Stimulated activated CD8-positive, alpha-beta memory T cell treated with anti-CD3 and anti-CD28 coated beads, Interleukin-4, amount 100 ng/mL, for 24 hours (primary cell): Measurements from ENCODE around the gene HPCAL4.

ENCODE experiments used
- DNase-seq: peaks from one replicate; pipeline ENCODE4 v3.0.0-alpha.2; 2020; ENCODE audit warnings: low read depth

HPCAL4 gene

DNA sequence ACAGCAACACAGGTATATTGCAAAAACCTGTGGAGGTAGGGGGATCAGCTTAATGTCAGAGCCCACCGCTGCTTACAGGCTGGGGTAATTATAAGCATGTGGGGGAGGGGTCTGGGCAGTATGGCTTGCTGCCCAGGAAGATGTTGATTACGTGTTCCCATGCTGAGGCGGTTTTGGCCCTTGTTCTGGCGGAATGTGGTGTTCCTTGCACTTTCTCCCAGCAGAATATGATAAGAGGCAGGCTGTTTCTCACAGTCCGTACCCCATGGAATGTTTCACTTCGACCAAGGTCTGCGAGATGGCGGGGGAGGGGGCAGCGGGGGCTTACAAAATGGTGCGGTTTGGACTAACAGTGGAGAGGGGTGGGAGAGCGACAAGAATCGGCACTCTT, 9.8 kb upstream of the HPCAL4 start:
- no peak for DNase-seq

DNA sequence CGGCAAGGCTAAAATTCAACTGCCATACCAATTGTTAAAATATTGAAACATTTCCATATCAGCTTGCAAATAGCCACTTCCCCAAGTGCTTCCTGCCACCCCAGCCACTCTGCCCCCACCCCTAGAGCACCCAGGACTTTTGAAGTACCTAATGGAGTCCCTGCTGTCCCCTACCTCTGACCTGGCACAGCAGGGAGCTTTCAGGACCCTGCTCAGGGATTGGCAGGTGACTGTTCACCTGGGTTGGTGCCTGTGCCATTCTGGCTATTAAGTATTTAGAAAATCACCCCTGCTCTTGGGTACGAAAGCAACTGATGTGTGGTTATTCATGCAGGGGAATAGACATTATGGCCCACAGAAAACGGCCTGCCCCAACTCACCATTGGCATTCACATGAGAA, 9.1 kb upstream of the HPCAL4 start:
- DNase-seq, result no peak

DNA sequence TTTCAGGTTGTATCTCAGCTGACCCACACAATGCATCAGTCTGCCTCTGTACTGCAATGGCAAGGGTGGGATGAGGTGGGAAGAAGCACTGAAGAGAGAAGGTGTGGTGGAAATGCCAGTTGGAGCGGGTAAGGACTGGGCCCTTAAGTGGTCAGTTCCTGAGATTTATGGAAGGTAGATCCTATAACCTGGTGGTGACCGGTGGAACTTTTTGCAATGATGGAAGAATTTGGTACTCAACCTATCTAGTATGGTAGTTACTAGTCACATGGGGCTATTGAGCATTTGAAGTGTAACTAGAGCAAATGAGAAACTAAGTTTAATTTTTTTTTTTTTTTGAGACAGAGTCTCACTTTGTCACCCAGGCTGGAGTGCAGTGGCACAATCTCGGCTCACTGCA, 8.2 kb upstream of the HPCAL4 start:
- DNase-seq, result no peak

DNA sequence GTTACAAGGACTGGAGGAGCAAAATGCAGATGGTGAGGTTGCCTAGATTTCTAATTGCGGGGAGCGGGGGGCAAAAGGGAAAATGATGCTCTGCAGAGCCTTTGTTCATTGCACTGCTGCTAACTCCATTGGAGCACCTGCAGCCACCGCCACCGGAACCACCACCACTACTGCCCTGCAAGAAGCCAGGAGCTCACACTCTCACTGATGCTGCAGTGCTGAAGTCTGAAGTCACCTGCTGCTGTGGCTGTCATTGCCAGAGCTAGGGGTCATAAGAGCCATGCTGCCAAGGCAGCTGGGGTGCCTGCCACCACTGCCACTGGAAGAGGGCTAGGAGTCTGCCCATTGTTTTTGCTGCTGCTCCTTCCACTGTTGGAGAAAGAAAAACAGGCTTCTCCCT, 7.3 kb upstream of the HPCAL4 start:
- no peak for DNase-seq

DNA sequence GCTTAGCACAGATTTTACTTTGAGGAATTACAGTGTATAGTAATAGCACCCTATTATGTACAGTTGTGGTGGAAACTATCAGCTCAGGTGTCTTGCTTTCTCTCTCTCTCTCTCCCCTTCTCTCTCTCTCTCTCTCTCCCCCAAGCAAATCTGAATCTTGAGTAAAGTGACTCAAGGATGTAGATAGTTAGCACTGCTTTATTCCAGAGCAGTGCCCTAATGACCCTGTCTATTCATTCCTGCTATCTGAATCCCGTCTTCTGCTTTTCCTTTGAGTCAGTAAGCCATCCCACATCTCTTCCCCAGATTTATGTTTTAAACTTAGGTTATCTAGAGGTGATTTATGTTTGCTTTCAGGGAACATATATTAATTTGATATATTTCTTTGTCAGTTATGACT, 5.2 kb upstream of the HPCAL4 start:
- DNase-seq, result no peak

DNA sequence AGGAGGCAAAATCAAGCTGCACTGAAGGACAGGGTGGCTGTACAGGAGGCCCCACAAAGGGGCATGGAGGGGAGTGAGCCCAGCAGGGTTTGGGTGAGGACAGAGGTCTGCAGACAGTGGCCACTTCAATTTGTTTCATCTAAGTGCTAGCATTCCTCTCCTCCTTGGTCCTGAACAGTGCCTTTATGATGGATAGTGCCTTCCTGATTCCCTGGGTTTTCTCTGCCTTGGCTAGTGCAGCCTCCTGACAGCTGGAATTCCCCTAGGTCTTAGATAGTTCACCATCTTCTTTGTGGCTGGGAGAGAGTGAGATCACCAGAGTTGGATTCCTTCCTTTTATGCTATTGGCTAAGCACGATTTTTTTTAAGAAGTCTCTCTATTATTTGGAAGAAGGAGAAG, 3.8 kb upstream of the HPCAL4 start:
- no peak for DNase-seq

DNA sequence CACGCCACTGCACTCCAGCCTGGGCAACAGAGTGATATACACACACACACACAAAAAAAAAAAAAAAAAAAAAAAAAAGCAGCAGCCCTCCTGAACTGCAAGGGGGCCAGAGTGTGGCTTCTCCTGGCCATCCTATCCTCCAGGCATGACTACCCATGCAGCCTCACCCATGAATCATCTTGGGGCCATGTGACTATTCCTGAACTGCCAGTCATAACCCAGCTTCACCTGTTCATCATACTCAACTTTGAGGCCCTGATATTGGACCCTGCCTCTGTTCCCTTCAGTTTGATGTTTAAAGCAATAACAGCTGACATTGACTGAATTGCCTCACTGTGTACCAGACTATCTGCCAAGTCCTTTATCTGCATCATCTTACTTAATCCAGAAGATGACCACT, 2.8 kb upstream of the HPCAL4 start:
- no peak for DNase-seq

DNA sequence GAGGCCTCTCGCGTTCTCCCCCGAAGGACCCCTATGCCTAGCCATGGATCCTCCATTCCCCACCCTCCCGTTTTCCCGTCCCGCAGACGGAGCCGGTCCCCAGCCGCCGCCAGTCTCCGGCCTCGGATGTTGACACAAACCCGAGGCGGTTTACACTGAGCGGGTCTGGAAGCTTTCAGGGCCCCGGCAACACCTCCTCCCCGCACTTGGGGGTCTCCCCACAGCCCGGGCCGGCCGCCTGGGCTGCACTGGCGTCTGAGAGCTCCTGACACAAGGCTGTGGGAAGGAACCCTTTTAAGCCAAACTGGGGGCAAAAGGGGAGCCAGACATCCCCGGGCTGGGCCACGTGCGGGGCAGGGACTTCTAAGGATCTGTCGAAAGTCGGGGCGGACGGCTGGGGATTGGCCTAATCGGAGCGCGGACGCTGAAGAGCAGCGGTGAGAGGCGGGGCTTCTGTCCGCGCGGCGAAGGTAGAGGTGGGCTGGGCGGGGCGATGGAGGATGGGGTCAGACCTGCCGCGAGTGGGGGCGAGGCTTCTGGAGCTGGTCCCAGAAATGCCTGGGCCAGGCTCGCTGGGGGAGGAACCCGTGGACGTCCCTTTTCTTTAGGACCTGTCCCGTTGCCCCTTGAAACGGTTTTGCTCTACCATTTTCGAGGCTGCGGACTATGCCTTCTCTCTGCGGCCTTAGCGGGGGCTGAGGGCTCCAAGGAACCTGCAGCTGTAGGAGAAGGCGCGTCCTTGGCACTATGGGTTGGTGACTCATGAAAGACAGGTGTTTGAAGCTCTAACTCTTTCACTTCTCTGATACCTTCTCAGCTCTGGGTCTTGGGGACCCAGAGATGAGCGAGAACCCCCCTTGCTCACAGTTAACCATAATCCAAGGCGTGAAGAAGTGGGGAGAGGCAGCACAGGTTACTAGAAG, 1.2 kb upstream of the HPCAL4 start:
- no peak for DNase-seq

DNA sequence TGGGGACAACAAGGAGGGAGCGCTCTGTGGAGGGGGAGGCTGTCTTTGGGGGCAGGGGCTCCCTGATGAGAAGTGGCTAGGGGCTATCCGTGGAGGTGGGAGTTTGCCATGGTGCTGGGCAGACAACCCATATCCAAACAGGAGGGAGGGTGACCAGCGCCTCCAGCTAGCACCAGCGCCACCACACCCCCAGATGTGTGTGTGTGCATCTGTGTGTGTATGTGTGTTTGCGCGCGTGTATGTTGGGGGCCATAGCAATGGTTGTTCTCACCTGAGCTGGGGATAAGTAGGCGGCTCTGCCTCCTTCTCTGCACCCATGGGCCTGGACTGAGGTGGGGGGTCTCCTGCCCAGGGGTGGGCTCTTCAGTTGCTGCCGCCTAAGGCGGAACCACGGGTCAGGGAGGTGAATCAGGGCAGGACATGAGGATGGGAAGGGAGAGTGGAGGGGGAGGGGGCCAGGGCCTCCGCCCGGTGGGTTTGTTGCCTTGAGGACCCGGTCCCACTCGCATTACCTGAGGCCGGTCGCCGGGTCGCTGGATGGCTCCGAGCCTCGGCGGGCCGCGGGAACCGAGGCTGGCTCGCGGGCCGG, 345 bp downstream of the HPCAL4 start:
- DNase-seq, result no peak

DNA sequence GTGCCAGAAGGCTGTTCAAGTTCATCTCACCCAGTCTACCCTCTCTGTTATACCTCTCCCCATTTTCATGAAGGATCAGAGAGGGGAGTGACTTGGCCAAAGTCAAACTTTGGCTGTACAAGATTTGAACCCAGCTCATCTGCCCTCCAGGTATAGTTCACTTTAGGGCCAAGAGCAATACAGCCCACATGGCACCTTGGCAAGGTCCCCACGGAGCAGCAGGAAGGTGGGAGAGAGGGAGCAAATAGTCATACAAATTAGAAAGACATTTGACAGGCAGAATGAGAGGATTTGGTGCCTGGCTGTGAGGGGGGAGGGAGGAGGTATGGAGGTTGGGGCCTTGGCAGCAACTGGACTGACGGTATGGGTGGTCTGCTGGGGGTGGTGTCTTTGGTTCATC, 1.0 kb downstream of the HPCAL4 start:
- DNase-seq, result no peak

DNA sequence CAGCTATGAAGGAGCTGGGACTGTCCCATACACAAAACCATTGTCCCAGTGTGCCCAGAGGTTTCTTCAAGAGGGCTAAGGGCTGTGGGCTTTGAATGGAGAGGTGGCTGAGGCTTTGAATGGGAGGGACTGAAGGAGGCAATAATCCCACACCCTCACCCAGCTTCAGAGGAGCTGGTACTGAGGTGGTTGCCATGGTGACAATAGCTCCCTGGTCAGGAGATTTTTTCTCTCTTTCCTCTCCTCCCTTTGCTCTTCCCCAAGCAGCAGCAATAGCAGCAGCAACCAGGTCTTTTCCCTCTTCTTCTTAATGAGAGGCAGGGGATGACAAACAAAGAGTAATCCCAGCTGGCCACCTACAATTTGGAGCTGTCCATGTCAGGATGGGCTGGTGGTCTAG, 1.6 kb downstream of the HPCAL4 start:
- no peak for DNase-seq

DNA sequence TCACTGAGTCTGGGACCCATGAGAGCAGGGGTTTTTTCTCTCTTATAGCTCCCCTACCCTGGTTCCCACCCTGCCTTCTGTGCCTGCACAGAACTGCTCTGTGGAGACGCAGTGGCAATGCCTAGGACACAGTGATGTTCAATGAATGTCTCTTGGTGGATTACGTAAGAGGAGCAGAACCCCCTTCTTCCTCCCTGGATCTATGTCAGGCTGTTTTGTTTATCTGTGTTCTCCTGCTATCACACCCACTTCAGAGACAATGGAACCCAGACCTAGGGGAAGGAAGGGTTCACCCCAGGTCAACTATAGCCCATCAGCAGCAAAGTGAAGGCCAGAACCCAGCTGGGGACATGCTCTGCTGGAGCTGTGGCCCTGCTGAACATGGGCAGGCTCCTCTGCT, 2.0 kb downstream of the HPCAL4 start:
- no peak for DNase-seq

DNA sequence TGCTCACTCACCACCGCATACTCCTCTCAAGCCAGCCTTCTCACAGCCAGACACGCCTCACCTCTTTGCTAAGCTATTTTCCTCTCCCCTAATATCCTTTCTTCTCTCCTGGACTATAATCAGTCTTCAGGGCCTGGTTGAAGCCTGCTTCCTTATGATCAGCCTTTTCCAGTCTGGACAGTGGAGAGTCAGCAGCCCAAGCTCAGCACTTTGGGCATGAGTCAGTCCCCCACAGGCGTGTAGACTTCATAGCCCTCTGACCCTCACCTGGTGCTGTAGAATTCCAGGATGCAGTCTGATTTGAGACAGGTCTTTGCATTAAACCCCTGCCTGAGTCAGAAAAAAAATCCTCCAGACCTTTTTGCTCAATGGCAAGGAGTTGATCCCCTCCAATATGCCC, 2.5 kb downstream of the HPCAL4 start:
- DNase-seq, result no peak

DNA sequence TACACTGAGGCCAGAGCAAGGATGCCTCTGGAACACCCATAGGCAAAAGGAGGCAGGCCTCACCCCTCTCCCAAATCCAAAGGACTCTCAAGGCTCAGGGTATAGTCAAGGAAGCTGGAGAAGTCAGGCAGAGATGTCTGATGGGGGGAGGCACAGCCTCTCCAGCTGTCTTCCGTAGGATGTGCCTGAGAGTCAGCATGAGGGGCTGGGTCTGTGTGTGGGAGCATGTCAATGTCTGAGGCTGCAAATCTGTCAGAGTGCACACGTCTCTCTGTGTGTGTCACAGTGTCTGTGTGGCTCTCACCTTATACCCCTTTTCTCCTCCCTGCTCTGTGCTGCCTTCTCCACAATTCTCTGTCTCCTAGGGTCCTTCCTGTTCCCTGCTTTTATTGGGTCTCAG, 4.0 kb downstream of the HPCAL4 start:
- no peak for DNase-seq

DNA sequence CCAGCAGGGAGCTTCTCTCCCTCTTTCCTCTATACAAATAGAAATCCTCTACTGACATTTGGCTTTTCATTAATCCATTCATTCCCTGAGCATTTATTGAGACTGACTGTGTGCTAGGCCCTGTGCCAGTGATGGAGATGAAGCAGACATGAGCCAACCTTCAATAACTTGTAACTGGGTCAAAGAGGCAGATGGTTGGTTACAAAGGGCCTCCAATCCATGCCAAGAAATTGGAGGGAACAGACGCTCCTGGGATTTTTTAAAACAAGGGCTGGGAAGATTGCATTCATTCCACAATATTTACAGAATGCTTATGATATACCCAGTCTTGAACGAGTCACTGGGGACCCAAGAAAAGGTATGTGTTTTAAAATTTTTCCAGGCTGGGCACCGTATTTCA, 6.2 kb downstream of the HPCAL4 start:
- DNase-seq, result no peak

DNA sequence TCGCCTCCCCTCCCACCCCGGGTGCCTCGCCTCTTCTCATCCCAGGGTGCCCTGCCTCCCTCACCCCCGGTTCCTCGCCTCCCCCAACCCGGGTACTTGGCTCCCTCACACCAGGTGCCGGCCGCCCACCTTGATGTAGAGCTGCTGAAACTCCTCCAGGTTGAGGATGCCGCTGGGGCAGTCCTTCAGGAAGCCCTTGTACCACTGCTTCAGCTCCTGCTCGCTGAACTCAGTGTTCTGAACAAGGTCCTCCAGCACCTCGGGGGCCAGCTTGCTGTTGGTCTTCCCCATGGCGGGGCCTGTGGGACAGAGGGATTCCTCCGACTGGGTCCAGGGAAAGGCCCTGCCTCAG, 6.9 kb downstream of the HPCAL4 start:
- no peak for DNase-seq

DNA sequence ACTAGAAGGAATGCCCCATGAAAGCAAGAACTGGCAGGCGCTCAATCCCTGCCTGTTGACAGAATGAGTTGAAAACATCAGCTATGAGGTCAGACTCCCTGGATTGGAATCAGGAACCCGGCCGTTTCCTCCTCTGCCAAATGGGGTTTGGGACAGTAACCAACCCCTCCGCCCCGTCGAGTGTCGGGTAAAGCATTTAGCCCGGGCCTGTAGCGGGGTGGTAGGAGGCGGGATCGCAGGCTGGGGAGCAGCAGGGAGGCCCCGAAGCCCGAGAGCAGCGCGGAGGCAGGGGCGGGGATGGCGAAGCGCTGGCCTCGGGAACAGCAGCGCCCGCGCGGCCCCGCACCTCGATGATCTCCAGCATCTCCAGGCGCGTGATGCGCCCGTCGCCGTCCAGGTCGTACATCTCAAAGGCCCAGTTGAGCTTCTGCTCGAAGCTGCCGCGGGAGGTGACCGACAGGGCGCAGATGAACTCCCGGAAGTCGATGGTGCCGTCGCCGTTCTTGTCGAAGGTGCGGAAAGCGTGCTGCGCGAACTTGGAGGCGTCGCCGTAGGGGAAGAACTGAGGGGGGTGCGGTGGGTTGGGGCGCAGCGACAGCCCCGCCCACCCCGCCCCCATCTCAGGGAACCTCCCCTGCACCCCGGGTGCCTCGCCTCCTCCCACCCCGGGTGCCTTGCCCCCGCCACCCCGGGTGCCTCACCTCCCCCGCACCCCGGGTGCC, 7.5 kb downstream of the HPCAL4 start:
- no peak for DNase-seq

DNA sequence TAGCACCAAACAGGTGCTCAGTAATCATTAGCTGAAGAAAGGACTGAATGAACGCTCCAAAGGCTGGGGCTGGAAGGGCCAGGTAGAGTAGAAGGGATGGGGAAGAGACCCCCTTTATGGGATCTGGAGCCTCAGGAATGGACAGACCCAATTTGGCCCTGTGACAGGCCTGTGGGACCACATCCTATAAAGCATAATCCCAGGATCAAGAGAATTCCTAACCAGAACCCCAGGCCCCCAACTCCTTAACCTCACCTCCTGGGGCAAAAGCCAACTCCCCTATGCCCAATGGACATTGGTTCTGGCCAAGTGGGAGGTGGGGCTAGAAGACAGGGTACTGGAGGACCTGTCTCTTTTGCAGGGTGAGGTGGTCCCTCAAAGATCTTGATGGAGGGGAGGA, 9.2 kb downstream of the HPCAL4 start:
- DNase-seq, result no peak

DNA sequence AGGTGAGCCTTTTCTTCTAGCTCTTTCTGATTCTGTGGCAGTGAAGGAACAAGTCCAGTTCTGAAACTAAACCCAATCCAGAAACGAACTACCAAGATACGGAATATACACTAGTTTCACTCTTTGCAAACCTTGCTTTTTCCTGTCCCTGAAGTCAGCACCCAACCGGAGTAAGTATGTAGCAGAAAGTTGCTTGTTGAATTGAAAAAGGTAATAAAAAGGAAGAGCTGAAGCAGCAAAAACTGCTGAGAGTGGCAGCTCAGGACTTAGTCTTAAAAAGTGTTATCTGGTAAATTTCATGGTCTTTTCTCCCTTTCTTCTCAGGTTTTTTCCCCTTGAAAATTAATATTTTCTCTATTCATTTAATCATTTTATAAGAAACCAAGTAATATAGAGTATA, 9.9 kb downstream of the HPCAL4 start:
- no peak for DNase-seq

DNA sequence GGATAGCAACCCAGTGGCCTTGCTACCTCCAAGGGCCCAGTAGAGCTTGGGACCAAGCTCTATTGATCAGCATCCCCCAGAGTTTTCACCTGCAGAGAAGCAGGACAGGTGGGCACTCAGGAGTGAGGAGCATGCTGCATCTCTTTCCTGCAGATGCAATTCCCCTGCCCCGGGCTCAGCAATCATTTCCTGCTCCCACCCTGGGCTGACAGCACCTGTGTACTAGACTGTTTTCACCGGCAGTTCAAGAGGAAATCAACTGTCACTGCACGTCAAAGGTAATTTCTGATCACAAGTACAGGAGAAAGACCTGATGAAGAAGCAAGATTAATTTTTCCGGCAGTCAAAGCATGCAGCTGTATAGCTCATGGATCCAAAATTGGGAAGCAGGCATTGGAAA, 10.5 kb downstream of the HPCAL4 start:
- DNase-seq, result no peak

DNA sequence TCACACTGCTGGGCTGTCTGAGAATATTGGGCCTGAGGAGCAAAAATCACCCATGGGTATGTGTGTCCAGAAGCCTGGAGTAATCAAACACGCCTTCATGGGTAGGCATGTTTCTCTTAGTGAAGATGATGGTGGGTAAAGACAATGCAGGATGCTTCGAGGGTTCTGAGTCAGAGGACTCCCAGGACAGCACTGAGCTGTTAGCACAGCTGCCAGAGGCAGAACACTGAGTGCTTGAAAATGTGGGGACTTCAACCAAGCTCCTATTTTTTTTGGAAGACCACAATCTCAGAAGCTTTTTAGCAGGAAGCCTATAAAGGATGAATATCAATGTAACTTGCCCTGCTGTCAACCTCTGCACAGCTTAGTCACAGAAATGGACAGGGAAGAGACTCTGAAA, 11.4 kb downstream of the HPCAL4 start:
- DNase-seq, result no peak

DNA sequence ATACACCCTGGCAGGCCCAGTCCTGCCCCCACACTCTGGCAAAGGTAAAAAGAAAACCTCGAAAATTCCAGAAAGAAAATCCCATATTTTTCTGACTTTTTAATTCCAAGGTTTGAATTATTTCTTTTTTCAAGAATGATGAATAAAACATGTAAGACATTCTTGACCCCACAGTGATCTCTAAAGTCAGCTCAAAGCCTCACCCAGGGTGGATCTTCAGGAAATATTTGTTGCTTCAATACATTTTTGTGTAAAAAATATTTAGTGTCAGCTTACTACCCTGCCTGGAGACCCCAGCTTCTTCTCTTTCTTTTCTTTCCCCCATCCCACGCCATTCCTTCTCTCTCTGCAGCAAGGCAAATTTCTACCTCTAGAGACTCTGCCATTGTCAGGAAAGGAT, 12.3 kb downstream of the HPCAL4 start:
- no peak for DNase-seq

DNA sequence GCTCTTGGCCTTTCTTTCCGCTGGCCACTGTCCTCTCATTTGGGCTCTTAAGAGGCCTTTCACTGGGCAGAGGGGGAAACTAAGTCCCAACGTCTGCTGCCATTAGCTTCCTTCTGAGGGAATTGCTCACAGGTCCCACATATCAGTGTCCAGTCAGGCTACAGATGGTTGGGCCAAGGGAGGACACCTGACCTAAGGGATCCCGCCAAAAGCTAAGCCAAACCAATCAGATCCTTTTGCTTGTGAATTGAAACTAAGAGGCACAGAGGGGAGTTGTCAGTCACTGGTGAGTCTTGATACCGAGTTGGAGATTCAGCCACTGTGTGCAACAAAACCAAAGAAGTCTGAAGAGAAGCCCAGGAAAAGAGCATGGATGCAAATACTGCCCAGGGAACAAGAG, 13.6 kb downstream of the HPCAL4 start:
- DNase-seq, result no peak
